ENCODE data around the gene RABL6.
"Not testable (repeated sequence)": the region's sequence is repeated elsewhere in the genome, so short reads cannot be mapped to it uniquely, and the experiment has no call there.

RABL6 gene

DNA sequence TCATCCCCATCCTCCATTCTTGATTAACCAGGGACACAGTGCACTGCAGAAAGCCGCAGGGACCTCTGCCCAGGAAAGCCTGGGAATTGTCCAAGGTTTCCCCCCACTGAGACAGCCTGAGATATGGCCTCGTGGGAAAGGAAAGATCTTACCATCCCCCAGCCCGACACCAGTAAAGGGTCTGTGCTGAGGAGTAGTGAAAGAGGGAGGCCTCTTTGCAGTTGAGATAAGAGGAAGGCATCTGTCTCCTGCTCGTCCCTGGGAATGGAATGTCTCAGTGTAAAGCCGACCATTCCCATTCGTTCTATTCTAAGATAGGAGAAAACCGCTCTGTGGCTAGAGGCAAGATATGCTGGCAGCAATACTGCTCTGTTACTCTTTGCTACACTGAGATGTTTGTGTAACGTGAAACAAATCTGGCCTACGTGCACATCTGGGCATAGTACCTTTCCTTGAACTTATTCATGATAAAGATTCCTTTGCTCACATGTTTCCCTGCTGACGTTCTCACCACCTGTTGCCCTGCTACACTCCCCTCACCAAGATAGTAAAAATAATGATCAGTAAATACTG lies 10.9 kb upstream of the RABL6 start:
- DNase-seq: not testable (repeated sequence)

DNA sequence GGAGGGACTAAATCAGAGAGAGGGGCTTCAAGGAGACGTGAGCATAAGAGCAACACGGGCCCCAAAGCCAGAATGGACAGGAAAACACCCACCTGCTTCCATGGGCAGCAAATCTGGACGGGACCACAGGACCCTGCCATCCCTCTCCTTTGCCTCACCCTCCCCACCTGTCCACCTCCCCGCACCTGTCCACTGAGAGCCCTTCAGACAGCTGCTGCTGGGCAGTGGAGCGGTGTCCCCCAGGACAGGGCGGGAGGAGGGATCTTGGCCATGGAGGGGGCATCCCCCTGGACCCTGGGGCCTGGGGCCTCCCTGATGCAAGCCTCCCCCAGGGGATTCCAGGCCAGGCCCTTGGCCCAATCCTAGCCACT lies 9.1 kb upstream of the RABL6 start:
- DNase-seq: no peak

- no peak for DNase-seq
Measured at GRCh38 chr9:136799079-136799853, 8.5 kb upstream of the RABL6 start.

GRCh38 chr9:136799854-136800657 lies 7.7 kb upstream of the RABL6 start:
- DNase-seq: peak; percentile 94 to 95

DNA sequence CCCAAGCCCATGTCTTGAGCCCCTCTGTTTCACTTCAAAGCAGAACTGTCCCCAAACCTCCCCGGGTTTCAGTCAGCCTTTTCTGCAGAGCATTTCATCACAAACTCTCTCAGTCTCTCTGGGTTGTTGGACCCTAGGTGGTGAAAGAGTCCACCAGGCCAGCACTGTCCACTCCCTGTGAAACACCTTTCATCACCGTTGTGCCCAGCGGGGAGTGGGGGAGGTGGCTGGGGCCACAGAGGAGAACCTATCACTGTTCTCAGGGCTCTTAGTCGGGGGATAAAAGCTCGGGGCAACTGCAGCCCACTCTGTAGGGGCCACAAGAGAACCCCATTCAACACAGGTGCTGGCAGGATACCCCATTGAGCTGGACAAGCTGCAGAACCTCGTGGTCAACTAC lies 5.4 kb upstream of the RABL6 start:
- no peak for DNase-seq

GRCh38 chr9:136803009-136803550 lies 4.7 kb upstream of the RABL6 start:
- DNase-seq: not testable (repeated sequence)

- no peak for DNase-seq
Measured at GRCh38 chr9:136803551-136804508, 3.9 kb upstream of the RABL6 start.

DNA sequence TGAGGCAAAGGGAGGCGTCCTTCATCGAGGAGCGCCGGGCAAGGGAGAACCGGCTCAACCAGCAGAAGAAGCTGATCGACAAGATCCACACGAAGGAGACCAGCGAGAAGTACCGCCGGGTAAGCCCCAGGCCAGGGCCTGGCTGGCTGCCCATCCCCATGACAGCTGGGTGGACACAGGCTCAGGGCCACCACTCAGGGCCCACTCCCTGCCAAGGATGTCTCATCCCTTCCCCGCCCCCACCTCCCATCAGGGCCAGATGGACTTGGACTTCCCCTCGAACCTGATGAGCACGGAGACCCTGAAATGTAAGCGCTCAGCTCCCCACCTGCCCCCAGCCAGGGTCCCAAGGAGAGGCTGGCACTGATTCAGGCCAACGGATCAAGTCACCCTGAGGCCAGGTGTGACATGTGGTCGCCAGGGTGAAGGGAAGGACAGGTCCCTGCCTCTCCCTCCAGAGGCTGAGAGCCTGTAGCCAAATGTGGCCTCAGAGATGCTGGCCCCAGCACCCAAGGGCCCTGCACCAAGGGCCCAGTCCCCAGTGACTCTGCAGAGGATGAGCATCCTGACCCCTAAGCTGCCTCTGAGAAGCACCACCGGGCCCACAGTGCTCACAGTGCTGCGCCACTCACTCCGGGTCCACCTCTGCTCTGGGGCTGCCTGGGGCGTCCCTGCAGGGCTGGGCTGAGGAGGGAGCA lies 3.1 kb upstream of the RABL6 start:
- DNase-seq: no peak

GRCh38 chr9:136805207-136805740 lies 2.5 kb upstream of the RABL6 start:
- no peak for DNase-seq

- no peak for DNase-seq
Measured at GRCh38 chr9:136806067-136806466, 1.7 kb upstream of the RABL6 start.

GRCh38 chr9:136806631-136807201 lies 1.0 kb upstream of the RABL6 start:
- DNase-seq: no peak

DNA sequence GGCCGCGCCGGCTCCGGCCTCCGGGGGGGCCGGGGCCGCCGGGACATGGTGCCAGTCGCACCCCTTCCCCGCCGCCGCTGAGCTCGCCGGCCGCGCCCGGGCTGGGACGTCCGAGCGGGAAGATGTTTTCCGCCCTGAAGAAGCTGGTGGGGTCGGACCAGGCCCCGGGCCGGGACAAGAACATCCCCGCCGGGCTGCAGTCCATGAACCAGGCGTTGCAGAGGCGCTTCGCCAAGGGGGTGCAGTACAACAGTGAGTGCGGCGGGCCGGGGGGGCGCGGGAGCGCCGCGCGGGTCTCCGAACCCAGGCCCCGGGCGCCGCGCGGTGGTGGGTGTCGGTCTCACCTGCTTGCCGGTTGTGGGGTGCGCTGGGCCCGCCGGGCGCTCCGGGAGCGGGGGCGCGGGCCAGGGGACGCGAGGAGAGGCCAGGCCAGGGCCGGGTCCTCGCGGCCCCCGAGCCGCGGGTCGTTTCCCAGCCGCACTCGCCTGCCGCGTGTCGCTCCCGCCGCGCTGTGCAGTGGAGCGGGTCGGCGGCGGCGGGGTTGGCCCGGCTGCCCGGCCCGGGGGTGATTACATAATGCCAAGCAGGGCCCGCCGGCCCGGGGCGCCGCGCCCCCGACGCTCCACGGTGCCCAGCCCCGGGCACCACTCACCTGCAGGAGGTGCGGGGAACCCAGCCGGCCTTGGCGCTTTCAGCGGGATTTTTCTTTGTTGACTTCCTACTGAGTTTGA lies 492 bp downstream of the RABL6 start:
- DNase-seq: peak; percentile 58 to 64

DNA sequence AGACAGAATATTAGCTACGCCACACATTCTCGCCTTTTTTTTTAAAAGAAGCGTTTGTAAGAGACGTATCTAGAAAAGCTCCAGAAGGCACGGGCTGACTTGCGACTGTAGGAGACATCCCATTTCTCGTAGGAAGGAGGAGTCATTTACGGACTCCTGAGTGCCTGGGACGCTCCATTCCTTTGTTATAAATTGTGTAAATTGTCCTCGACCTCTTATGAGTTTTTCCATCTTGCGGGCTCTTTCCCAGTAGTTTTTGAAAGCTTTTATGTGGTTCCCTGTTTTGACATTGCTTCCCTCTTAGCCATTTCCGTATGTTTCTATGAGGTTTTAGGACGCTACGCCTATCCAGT lies 1.0 kb downstream of the RABL6 start:
- DNase-seq: no peak

GRCh38 chr9:136814725-136815421 lies 7.1 kb downstream of the RABL6 start:
- no peak for DNase-seq

- DNase-seq: no peak
Measured at GRCh38 chr9:136815422-136815782, 7.7 kb downstream of the RABL6 start.

DNA sequence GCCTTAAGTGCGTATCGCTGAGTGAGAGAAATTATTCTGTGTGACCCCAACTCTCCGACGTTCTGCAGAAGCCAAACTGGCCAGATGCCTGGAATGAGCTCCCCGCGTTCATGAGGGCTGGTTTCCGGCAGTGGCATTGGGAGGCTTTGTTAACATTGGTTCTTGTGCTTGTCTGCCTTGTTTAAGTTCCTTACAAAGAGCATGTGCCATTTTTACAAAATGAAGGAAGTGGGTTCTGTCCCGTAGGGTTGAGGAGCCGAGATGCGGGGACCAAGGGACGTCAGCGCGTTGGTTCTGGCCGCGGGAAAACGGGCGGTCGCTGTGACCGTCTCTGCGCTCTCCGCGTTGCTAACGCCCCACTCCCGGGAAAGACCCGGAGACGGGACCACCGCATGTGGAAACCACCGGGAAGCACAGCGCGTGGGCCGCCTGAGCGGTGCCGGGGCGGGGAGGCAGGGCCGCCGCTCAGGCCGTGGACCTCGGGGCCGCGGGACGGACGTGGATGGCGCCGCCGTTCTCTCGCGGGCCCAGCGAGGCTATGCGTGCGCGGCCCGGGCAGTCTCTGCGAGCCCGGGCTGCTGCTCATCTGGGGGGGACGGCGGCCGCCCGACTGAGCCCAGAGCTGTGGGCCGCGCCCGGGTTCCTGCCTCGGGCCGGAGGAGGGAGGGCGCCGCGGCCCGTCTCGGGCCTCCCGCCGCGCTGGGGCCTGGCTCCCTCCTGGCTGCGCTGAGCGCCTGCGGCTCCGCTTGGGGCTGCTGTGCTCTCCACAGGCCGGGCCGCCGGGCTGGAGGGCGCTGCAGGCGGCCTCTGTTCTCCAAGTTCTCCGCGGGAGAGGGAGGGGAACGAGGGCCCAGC lies 13.4 kb downstream of the RABL6 start:
- no peak for DNase-seq

- no peak for DNase-seq
Measured at GRCh38 chr9:136821826-136822544, 14.2 kb downstream of the RABL6 start.

All from activated T-cell treated with anti-CD3 and anti-CD28 coated beads, Interleukin-2, amount 50 U/mL, for 48 hours (primary cell).